K562 (cell line): ENCODE results near the gene CTNNBL1. TPM values are rescaled to one million over a fixed set of nuclear protein-coding genes. Genes with fewer than 3 reads are reported as not detected.

Experiments used
- COPS2 ChIP-seq: fragments of 450-650 bp; conservative IDR thresholded peaks from 2 replicates; pipeline ENCODE4 v1.6.1; 2016; ENCODE audit warnings: mild to moderate bottlenecking, moderate library complexity
- KLF13 ChIP-seq: fragments of 450-650 bp; IDR thresholded peaks from 2 replicates; pipeline ENCODE4 v1.6.1; 2016; ENCODE audit warnings: missing genetic modification characterization, low read depth, mild to moderate bottlenecking, missing compliant biosample characterization, moderate library complexity, borderline replicate concordance
- LCOR ChIP-seq: sonication (generic); formaldehyde crosslinking; IDR thresholded peaks from 2 replicates; pipeline ENCODE4 v1.8.0; 2022; ENCODE audit warnings: mild to moderate bottlenecking, missing genetic modification reagents
- MAFF ChIP-seq: IDR thresholded peaks from 2 replicates; pipeline ENCODE4 v1.6.1; 2012; ENCODE audit warnings: low read length, improper control_type of control experiment
- POLR2AphosphoS5 ChIP-seq: IDR thresholded peaks from 2 replicates; pipeline ENCODE4 v1.6.1; 2011; ENCODE audit warnings: mild to moderate bottlenecking, low read depth, low read length, moderate library complexity; ENCODE audit not compliant: control insufficient read depth, insufficient read depth
- PTBP1 ChIP-seq: fragments of 200-400 bp; formaldehyde crosslinking; IDR thresholded peaks from 2 replicates; pipeline ENCODE4 v1.6.1; 2017; ENCODE audit warnings: low read depth, low read length
- RBM39 ChIP-seq: fragments of 200-400 bp; formaldehyde crosslinking; optimal IDR thresholded peaks from 2 replicates; pipeline ENCODE3; 2018; ENCODE audit warnings: low read depth, low read length
- TSC22D4 ChIP-seq: fragments of 450-650 bp; IDR thresholded peaks from 2 replicates; pipeline ENCODE4 v1.6.1; 2016; ENCODE audit warnings: missing genetic modification characterization, missing biosample characterization, control low read depth
- ZBTB49 ChIP-seq: sonication (generic); formaldehyde crosslinking; IDR thresholded peaks from 2 replicates; pipeline ENCODE4 v1.8.0; 2022; ENCODE audit warnings: missing genetic modification reagents, mild to moderate bottlenecking, borderline replicate concordance
- ZNF584 ChIP-seq: fragments of 200-800 bp; sonication (Bioruptor generic); IDR thresholded peaks from 2 replicates; pipeline ENCODE4 v1.6.1; 2016; ENCODE audit warnings: low read depth, mild to moderate bottlenecking, missing genetic modification characterization, missing compliant biosample characterization
- polyA plus RNA-seq, 8 experiments: library from polyadenylated mRNA; depleted of rRNA in 4 of 8; stranded (reverse) in 5 of 8; unstranded in 3 of 8; fragments of >200 nt; fragmentation: Nextera tagmentation in 2 of 8; fragmentation: Illumina TruSeq in 1 of 8; extraction: Ambion mirVana in 2 of 8; extraction: Trizol in 1 of 8; gene quantifications; 2 replicates each; pipeline versions ENCODE4 v1.2.1 to v1.2.3, GENCODE V29; 2011 to 2014; ENCODE audit warnings: inconsistent platforms in 1 of 8, missing spikeins in 1 of 8
- total RNA-seq, 7 experiments: library from RNA; depleted of rRNA in 6 of 7; stranded (reverse); fragments of >200 nt in 6 of 7; fragmentation: Illumina TruSeq in 2 of 7; extraction: Trizol in 2 of 7; gene quantifications; 2 replicates each; pipeline versions ENCODE4 v1.2.1 to v1.2.3, GENCODE V29; 2011 to 2021; ENCODE audit warnings: low replicate concordance in 1 of 7
- TF ChIP-seq, protein P1 (sequence below): fragments of 250-450 bp; sonication (Bioruptor Pico); IDR thresholded peaks from 2 replicates; pipeline ENCODE4 v1.5.0; 2021

Gene CTNNBL1
- total and polyA plus RNA-seq, 9 of the 15 experiments (the other 6 are each of a cell fraction or from before 2014, with no cell fraction given) = 32.4 to 85.6 (median 43.6) TPM

DNA sequence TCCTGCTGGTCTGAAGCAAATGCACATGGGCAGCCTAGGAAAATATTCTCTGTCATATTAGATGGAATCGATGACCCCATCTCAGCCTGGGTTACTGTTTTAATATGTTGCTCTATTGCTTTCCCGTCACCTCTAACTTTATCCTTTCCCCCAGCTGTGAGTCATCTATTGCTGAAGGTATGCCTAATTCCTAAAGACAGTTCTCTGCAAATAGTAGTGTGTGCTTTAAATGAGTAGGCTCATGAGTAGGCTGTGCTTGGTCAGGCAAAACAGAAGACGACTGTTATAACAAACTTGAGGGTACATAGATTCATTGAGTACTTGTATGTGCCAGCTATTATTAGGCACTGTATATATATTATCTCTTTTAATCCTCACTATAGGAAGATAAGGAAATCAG is 47.2 kb downstream of the CTNNBL1 start (continued):
- TF ChIP-seq, protein P1, sequence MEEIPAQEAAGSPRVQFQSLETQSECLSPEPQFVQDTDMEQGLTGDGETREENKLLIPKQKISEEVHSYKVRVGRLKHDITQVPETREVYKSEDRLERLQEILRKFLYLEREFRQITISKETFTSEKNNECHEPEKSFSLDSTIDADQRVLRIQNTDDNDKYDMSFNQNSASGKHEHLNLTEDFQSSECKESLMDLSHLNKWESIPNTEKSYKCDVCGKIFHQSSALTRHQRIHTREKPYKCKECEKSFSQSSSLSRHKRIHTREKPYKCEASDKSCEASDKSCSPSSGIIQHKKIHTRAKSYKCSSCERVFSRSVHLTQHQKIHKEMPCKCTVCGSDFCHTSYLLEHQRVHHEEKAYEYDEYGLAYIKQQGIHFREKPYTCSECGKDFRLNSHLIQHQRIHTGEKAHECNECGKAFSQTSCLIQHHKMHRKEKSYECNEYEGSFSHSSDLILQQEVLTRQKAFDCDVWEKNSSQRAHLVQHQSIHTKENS (CRISPR knock-in tag) = no peak
- TF ChIP-seq ZNF584 (CRISPR knock-in tag) (no peak), POLR2AphosphoS5 (no peak), ZBTB49 (CRISPR knock-in tag) (no peak), MAFF (no peak), LCOR (CRISPR knock-in tag) (no peak), COPS2 (no peak), KLF13 (tag) (no peak), PTBP1 (no peak), RBM39 (no peak), TSC22D4 (tag) (no peak)
